Stimulated activated CD4-positive, alpha-beta T cell treated with anti-CD3 and anti-CD28 coated beads, Interleukin-2, amount 100 ng/mL, for 4 hours (primary cell): Measurements from ENCODE around the gene AADACL4.

Experiments
- DNase-seq: peaks from one replicate; pipeline ENCODE4 v3.0.0-alpha.2; 2020; ENCODE audit warnings: low read depth

AADACL4 gene

GRCh38 chr1:12613180-12613579, 30.7 kb upstream of the AADACL4 start:
- no peak for DNase-seq

- DNase-seq: no peak
These were observed 29.3 kb upstream of the AADACL4 start for GRCh38 chr1:12614402-12615158.

GRCh38 chr1:12615159-12615864, 28.6 kb upstream of the AADACL4 start:
- DNase-seq: no peak

GRCh38 chr1:12615865-12616708, 27.8 kb upstream of the AADACL4 start:
- no peak for DNase-seq

- no peak for DNase-seq
These were observed 27.0 kb upstream of the AADACL4 start for GRCh38 chr1:12616709-12617373.

- DNase-seq: peak; percentile 33
These were observed 26.4 kb upstream of the AADACL4 start for GRCh38 chr1:12617511-12617900.

GRCh38 chr1:12617901-12618660, 25.8 kb upstream of the AADACL4 start, which contains the start of gene DHRS3:
Gene DHRS3 (minus strand): TSS chr1:12618210. CDS start chr1:12617348, 862 bp downstream.
- peak; percentile 40 for DNase-seq

GRCh38 chr1:12618661-12618964, 25.3 kb upstream of the AADACL4 start:
- DNase-seq: no peak

- peak; percentile 48 for DNase-seq
These were observed 24.7 kb upstream of the AADACL4 start for GRCh38 chr1:12618965-12619791.

- peak; percentile 62 for DNase-seq
These were observed 23.9 kb upstream of the AADACL4 start for GRCh38 chr1:12619792-12620487.

- no peak for DNase-seq
These were observed 23.4 kb upstream of the AADACL4 start for GRCh38 chr1:12620488-12620865.

- DNase-seq: no peak
These were observed 23.0 kb upstream of the AADACL4 start for GRCh38 chr1:12620931-12621330.

- no peak for DNase-seq
These were observed 22.2 kb upstream of the AADACL4 start for GRCh38 chr1:12621346-12622335.

- DNase-seq: no peak
These were observed 21.4 kb upstream of the AADACL4 start for GRCh38 chr1:12622506-12622905.

GRCh38 chr1:12625276-12625675, 18.6 kb upstream of the AADACL4 start:
- no peak for DNase-seq

- no peak for DNase-seq
These were observed 17.0 kb upstream of the AADACL4 start for GRCh38 chr1:12626888-12627287.

- DNase-seq: no peak
These were observed 16.6 kb upstream of the AADACL4 start for GRCh38 chr1:12627296-12627695.

- no peak for DNase-seq
These were observed 14.4 kb upstream of the AADACL4 start for GRCh38 chr1:12629511-12629956.
